GM19035 (cell line): Measurements from ENCODE around the gene PPP2R3C.
"Not testable (repeated sequence)": the region's sequence is repeated elsewhere in the genome, so short reads cannot be mapped to it uniquely, and the experiment has no call there.

Experiments
- ATAC-seq: cut with Tn5 transposase; IDR thresholded peaks from one replicate; pipeline ENCODE4 v1.9.1; 2021; ENCODE audit not compliant: unreplicated experiment

The PPP2R3C gene

DNA sequence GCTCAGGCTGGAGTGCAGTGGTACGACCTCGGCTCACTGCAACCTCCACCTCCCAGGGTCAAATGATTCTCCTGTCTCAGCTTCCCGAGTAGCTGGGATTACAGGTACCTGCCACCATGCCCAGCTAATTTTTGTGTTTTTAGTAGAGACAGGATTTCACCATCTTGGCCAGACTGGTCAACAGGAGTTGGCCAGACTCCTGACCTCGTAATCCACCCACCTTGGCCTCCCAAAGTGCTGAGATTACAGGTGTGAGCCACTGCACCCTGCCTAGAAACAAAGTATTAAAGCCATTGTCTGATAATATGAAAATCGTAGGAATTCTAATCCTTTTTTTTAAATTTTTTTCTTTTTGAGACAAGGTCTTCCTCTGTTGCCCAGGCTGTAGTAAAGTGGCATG is 56.1 kb downstream of the PPP2R3C start:
- ATAC-seq = not testable (repeated sequence)

DNA sequence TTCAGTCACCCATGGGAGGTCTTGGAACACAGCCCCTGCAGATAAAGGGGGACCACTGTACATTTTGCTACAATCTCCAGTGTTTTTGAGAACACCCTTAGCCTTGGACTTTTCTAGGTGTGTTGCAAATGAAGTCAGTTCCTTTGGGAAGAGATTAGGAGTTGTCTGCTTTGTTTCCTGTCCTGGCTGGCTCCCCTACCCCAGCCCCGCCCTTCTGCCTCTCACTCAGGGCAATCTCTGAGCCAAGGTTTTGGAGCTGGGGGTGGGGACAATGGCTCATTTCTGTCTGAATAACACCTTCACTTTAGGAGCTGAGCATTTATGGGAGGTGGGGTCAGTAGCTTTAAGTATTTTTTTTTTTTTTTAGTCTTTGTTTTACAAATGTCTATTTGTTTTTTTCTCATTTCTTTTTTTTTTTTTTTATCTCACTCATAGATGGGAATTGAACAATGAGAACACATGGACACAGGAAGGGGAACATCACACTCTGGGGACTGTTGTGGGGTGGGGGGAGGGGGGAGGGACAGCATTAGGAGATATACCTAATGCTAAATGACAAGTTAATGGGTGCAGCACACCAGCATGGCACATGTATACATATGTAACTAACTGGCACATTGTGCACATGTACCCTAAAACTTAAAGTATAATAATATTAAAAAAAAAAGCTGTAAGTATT is 60.5 kb downstream of the PPP2R3C start:
- not testable (repeated sequence) for ATAC-seq

DNA sequence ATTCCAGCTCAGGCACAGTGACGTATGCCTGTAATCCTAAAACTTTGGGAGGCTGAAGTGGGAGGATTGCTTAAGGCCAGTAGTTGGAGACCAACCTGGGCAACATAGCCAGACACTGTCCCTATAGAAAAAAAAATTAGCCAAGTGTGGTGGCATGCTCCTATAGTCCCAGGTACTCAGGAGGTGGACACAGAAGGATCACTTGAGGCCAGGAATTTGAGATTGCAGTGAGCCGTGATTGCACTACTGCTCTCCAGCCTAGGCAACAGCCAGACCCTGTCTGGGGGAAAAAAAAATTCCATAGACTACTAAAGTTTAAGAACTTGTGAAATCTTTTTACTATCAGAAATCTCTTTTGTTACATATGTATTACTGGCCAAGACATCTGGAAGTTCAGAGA is 69.2 kb downstream of the PPP2R3C start:
- no peak for ATAC-seq

DNA sequence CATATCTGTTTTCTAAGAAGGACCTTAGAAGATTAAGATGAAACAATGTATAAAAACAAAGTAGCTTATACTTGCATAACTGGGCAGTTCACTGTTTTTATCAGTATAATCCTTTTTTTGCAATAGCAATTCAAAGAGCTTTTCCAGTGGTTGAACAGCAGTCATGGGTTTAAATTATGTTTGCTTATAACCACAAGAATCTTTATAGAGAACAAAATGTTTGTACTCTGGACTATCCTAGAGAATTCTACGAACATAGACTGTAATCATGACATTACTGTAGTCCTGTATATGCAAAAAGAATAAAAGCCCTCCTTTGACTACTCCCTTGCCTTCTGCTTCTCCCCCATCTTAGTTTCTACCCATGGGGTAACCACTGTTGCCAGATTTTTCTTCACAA is 70.0 kb downstream of the PPP2R3C start:
- ATAC-seq = no peak

DNA sequence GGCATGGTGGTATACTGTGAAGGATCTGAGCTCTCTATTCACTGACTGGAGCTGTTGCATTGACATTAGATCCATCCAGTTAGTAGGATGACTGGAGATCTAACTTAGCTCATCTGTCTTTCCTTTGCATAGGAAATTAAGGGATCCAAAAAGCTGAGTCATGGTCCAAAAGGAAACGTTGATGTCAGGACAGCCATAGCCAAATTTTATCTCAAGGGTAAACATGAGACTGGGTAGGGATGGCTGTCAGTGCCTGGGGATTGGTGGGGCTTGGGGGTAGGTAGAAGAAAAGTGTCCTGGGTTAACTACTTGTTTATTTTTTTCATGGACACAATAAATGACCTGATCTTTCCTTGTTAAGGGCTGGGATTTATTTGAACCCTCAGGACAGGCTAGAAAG is 71.1 kb downstream of the PPP2R3C start:
- ATAC-seq = no peak

DNA sequence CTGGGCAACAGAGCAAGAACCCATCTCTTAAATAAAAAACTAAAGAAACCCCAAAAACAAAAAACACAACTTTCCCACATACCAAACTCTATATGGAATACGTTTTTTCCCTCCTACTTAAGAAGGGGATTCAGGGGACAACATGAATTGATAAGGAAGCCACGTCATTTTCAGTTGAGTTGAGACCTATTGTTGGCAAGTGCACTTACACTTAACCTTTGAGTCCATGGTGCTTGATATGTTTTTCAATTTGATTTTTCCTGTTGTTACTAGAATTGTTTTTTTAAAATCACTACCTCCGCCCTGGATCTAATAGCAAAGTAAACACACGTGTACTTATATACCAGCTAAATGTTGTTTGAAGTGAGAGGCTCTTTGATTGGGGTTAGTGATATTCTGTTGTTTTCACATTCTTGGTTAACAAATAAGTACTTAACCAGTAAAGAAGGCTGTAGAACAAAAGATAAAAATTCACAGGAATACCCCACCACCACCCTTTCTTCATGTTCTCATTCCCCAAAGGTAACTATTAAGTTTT is 73.7 kb downstream of the PPP2R3C start:
- ATAC-seq = no peak

DNA sequence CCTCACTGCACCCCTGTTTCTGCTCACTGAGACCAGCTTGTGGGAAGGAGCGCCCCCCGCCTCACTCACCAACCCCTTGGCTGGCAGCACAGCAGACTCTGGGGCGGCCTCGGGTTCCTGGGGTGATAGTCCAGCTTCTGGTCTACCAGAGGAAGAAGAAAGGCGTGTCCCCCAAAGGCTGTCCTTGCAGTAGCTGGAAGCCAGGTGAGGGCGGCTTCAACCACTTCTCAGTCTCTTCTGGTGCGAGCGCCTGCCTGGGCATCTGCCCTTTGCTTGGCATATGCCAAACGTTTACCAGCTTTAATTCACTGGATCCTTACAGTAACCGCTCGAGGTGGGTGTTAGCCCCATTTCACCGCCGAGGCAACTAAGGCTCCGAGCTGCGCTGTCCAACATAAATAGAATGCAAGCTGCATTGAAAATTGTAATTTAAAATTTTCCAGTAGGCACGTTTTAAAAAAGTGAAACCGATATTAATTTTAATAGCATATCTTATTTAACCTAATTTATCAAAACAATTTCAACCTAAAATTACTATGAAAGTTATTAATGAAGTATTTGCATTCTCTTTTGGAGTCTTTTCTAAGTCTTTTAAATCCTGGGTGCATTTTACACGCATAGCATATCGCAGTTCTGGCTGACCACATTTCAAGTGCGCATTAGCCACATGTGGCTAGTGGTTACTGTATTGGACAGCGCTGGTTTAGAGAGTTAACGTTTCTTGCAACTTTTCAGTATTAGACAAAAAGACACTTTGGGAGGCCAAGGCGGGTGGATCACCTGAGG is 74.8 kb downstream of the PPP2R3C start:
- ATAC-seq = peak; percentile 36

DNA sequence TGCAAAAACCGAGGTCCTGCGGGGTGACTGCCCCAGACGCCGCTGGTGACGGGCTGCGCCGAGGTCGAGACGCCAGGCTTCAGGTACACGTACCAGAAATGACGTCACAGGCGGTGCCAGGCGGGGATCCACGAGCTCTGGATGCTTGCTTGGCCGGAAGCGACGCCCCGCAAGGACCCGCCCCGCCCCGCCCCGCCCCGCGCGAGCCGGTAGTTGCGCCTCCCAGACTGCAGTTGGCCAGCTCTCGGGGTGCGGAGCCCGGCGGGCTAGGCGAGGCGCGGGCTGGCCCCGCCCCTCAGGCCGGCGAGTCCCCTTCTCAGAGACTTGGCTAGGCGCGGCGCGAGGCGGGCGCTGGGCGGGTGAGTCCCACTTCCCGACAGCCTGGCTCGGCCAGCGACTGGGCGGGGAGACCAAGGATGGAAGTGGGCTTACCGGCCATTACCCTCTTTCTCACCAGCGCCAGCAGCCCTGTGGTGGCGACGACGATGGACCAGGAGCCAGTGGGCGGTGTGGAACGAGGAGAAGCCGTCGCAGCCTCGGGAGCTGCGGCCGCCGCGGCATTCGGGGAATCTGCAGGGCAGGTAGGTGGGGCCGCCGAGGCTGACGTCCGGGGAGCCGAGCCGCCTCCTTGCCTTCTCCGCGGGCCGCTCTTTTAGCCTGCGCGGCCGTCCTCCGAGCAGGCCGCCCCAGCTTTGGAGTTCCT is 75.6 kb downstream of the PPP2R3C start, which contains the start of gene FAM177A1:
TSS of gene FAM177A1 (plus strand) at position 225 of the 703 bp plus-strand sequence. CDS start at position 417, 192 bp downstream.
- peak; percentile 93 for ATAC-seq

DNA sequence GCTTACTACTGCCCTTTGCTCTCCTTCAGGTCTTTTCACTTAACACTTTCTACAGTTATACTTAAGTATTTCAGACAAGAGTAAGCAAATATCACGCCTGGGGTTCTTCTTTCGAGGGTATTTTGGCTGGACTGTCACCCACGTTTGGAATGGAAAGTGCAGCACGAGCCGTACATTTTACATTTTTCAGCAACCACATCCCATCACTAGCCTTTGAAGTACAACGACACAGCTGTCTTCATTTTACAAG is 76.1 kb downstream of the PPP2R3C start:
- no peak for ATAC-seq

DNA sequence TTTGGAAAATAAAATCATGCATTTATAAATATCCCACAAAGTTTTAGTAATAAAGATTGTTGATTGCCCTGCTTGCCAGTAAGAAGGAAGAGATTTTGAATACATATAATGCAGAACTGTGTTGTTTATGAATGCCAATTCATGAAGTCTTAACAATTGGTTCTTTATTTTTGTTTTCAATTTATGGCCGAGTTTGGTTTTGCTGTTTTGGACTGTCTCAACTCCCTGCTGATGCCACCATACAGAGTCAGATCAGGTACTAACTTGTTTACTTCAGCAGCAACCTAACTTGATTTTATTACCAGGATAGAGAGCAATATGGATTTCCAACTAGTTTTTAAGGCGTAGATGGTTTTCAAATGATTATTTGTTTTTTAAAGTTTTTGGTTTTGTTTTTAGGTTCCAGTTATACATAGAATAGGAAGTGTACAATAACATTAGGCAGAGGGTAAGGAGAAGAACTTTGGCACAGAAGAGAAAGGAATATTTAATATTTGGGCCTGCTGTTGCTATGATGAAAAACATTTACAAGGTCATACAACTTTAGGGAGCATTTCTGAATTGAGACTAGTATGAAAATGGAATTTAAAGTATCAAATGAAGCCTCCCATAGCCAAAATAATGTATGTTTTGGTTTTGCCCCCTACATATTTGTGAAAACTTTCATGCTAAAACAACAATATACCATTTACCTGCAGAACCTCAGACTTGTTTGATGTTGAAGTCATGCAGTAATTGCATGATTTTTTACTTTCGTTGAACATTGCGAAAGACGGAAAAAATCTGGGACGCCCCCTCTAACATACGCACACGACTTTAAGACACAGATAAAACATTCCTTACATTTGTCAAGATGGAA is 76.6 kb downstream of the PPP2R3C start:
- no peak for ATAC-seq

DNA sequence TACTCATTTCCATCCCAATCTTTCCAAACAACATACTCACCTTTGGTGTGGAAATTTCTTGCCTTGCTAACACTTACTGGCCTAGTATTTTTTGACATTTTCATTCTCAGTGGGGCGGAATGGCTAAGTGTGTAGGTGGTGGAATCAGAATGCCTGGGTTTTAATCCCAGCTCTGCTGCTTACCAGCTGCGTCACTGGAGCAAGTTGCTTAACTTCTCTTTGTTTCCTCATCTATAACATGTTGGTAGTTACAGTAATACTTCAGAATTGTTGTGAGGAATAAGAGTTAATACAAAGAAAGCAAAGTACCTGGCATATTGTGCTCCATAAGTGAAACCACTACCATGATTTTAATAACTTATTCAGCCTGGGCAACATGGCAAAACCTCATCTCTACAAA is 78.7 kb downstream of the PPP2R3C start:
- ATAC-seq = no peak

DNA sequence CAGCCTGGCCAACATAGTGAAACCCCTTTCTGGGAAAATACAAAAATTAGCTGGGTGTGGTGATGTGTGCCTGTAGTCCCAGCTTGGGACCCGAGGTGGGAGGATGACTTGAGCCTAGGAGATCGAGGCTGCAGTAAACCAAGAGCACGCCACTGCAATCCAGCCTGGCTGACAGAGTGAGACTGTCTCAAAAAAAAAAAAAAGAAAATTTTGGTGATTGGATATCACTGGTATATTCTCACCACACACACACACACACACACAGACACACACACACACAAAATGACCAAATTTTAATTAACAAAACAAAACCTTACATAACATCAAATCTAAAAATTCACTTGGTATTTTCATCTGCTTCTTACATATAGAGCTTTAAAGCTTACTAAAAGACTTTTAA is 79.2 kb downstream of the PPP2R3C start:
- ATAC-seq = no peak

DNA sequence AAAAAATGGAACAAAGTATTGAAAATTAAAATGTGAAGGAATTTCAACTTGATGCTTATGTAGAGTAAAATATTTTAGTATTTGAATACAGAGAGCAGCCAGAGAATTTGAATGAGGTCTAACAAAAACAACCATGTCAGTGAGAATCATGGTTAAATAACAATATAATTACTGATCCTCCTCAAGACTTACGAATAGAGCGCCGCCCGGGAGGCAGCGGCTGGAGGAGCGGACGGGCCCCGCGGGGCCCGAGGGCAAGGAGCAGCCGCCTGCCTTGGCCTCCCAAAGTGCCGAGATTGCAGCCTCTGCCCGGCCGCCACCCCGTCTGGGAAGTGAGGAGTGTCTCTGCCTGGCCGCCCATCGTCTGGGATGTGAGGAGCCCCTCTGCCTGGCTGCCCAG is 83.5 kb downstream of the PPP2R3C start:
- not testable (repeated sequence) for ATAC-seq
